OCI-LY3 (cell line): ENCODE data around the gene HNMT.
"Not testable (repeated sequence)": the region's sequence is repeated elsewhere in the genome, so short reads cannot be mapped to it uniquely, and the experiment has no call there.

Experiments
- H2AFZ ChIP-seq: fragments of 200-600, 300-600 bp; shearing (Covaris generic); 2 replicates; pipeline ENCODE4 v1.6.0; 2014; ENCODE audit warnings: antibody characterized with exemption, low read depth, low read length
- H3K27ac ChIP-seq: fragments of 200-600, 300-600 bp; sonication (generic); 2 replicates; pipeline ENCODE4 v1.5.1; 2014; ENCODE audit warnings: mild to moderate bottlenecking, low read length, moderate library complexity, mixed read lengths
- H3K27me3 ChIP-seq: fragments of 200-600, 300-600 bp; sonication (generic); 2 replicates; pipeline ENCODE4 v1.6.1; 2014; ENCODE audit warnings: low read depth, low read length, mixed read lengths
- H3K36me3 ChIP-seq: fragments of 200-600, 300-600 bp; sonication (generic); replicated peaks from 2 replicates; pipeline ENCODE3; 2014; ENCODE audit warnings: low read depth, low read length, mixed read lengths
- H3K4me1 ChIP-seq: fragments of 300-600, 200-600 bp; sonication (generic); 2 replicates; pipeline ENCODE4 v1.6.1; 2014; ENCODE audit warnings: low read length, mixed read lengths
- H3K4me2 ChIP-seq: fragments of 200-600, 300-600 bp; sonication (generic); 2 replicates; pipeline ENCODE4 v1.6.1; 2014; ENCODE audit warnings: low read length, mixed read lengths
- H3K4me3 ChIP-seq: fragments of 300-600, 200-600 bp; sonication (generic); 2 replicates; pipeline ENCODE4 v1.5.1; 2014; ENCODE audit warnings: antibody characterized with exemption, mild to moderate bottlenecking, low read length, moderate library complexity
- H3K79me2 ChIP-seq: fragments of 300-600, 200-600 bp; shearing (Covaris generic); 2 replicates; pipeline ENCODE4 v1.6.1; 2014; ENCODE audit warnings: mild to moderate bottlenecking, low read length, mixed read lengths
- H3K9ac ChIP-seq: fragments of 300-600, 200-600 bp; shearing (Covaris generic); 2 replicates; pipeline ENCODE4 v1.6.0; 2014; ENCODE audit warnings: mild to moderate bottlenecking, low read length, moderate library complexity
- H3K9me3 ChIP-seq: fragments of 200-600, 300-600 bp; shearing (Covaris generic); 2 replicates; pipeline ENCODE4 v1.6.1; 2014; ENCODE audit warnings: low read length, mixed read lengths; ENCODE audit not compliant: insufficient read depth
- H4K20me1 ChIP-seq: fragments of 200-600, 300-600 bp; sonication (generic); 2 replicates; pipeline ENCODE4 v1.6.1; 2016; ENCODE audit warnings: low read length, mixed read lengths; ENCODE audit not compliant: insufficient read depth
- EZH2phosphoT487 ChIP-seq: fragments of 200-600 bp; shearing (Covaris generic); IDR thresholded peaks from 2 replicates; pipeline ENCODE4 v1.6.1; 2018; ENCODE audit warnings: antibody characterized with exemption, mixed run types, low read depth
- TF ChIP-seq, protein P1 (sequence below): fragments of 200-600, 300-600 bp; sonication (generic); IDR thresholded peaks from 2 replicates; pipeline ENCODE4 v1.5.1; 2014; ENCODE audit warnings: antibody characterized with exemption, low read length, low read depth

Gene HNMT

DNA sequence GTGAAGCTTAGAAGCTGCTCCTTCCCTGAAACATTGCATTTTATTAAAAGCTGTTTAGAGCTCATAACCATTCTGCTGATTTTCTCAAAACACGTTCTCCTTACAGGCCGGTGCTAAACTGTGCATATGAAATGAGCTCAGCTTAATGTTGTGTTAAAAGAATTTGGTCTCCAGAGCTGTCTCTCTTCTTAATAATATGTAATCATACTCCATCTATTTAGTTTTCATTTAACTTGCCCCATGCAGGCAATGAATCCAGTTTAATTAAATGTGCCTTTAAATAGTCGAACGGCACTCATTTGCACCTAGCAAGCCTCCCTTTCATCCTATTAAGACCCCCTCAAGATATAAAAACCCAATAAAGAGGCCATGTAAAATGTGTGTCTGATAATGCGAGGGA is 76.3 kb downstream of the HNMT start:
- Histone ChIP-seq H3K4me3 (no peak overlapping the region), H3K79me2 (no peaks in the 10 kb centered on the region), H3K4me2 (no peak overlapping the region), H3K36me3 (no peaks in the 10 kb centered on the region), H4K20me1 (no peaks in the 10 kb centered on the region), H3K4me1 (no peaks in the 10 kb centered on the region), H2AFZ (no peak overlapping the region), H3K9ac (no peak overlapping the region), H3K9me3 (no peaks in the 10 kb centered on the region), H3K27ac (no peak overlapping the region), H3K27me3 (no peaks in the 10 kb centered on the region)
- TF ChIP-seq, protein P1, sequence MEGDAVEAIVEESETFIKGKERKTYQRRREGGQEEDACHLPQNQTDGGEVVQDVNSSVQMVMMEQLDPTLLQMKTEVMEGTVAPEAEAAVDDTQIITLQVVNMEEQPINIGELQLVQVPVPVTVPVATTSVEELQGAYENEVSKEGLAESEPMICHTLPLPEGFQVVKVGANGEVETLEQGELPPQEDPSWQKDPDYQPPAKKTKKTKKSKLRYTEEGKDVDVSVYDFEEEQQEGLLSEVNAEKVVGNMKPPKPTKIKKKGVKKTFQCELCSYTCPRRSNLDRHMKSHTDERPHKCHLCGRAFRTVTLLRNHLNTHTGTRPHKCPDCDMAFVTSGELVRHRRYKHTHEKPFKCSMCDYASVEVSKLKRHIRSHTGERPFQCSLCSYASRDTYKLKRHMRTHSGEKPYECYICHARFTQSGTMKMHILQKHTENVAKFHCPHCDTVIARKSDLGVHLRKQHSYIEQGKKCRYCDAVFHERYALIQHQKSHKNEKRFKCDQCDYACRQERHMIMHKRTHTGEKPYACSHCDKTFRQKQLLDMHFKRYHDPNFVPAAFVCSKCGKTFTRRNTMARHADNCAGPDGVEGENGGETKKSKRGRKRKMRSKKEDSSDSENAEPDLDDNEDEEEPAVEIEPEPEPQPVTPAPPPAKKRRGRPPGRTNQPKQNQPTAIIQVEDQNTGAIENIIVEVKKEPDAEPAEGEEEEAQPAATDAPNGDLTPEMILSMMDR, result no peak
- TF ChIP-seq EZH2phosphoT487, result no peak

DNA sequence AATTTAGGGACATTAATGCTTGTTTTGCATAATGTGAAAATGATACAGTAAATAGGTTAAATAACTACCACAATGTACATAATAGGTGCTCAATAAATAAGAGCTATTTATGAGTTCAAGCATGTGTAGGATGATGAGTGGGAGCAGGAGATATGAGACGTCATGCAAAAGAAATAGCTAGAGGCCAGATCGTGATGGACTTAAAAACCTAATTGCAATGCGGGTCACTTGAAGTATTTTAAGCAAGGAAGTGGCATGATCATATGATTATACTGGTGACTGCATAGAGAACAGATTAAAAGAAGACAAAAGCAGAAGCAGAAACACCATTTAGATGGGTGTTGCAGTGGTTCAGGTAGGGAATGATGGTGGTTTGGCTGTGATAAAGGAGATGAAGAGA is 78.0 kb downstream of the HNMT start:
- Histone ChIP-seq H3K9me3 (no peaks in the 10 kb centered on the region), H4K20me1 (no peaks in the 10 kb centered on the region), H3K4me1 (no peaks in the 10 kb centered on the region), H3K79me2 (no peaks in the 10 kb centered on the region), H3K36me3 (no peaks in the 10 kb centered on the region), H3K27ac (no peak overlapping the region), H3K4me2 (no peak overlapping the region), H3K4me3 (no peak overlapping the region), H3K9ac (no peak overlapping the region), H3K27me3 (no peaks in the 10 kb centered on the region), H2AFZ (no peak overlapping the region)
- TF ChIP-seq, protein P1, result no peak
- TF ChIP-seq EZH2phosphoT487, result no peak

DNA sequence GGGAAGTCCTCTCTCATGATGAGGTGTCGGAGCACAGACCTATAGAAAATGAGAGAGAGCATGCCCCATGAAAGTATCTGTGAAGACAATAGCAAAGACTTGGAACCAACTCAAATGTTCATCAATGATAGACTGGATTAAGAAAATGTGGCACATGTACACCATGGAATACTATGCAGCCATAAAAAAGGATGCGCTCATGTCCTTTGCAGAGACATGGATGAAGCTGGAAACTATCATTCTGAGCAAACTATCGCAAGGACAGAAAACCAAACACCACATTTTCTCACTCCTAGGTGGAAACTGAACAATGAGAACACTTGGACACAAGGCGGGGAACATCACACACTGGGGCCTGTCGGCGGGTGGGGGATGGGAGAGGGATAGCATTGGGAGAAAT is 79.3 kb downstream of the HNMT start:
- not testable (repeated sequence) for H3K4me3 ChIP-seq, H3K36me3 ChIP-seq, H3K27me3 ChIP-seq, H3K9ac ChIP-seq, H3K27ac ChIP-seq, H2AFZ ChIP-seq, H3K4me2 ChIP-seq, H3K79me2 ChIP-seq, H3K4me1 ChIP-seq, H3K9me3 ChIP-seq, H4K20me1 ChIP-seq

DNA sequence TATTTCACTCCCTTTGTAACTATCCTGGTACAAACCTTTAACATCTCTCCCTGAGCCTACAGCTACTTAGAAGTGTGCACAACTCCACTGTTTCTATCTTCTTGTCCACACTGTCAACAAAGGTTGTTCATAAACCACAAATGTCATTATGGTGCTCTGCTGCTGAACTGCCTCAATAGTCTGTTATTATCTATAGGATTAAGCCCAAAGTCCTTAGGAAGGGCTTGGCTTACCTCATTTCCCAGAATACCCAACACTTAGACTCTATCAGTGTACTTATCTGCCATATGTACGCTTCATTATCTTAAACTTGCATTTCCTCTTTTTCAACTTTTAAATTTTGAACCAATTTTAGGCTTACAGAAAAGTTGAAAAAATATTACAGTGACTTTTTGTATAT is 94.2 kb downstream of the HNMT start:
- H3K36me3 ChIP-seq, result no peaks in the 10 kb centered on the region
- no peak overlapping the region for H3K9ac ChIP-seq
- H2AFZ ChIP-seq, result no peak overlapping the region
- no peaks in the 10 kb centered on the region for H3K27me3 ChIP-seq
- TF ChIP-seq, protein P1, result no peak
- TF ChIP-seq EZH2phosphoT487, result no peak
- H3K4me2 ChIP-seq, result no peak overlapping the region
- no peaks in the 10 kb centered on the region for H3K9me3 ChIP-seq
- H4K20me1 ChIP-seq, result no peaks in the 10 kb centered on the region
- H3K4me3 ChIP-seq, result no peak overlapping the region
- H3K4me1 ChIP-seq, result no peaks in the 10 kb centered on the region
- no peak overlapping the region for H3K27ac ChIP-seq
- no peaks in the 10 kb centered on the region for H3K79me2 ChIP-seq
